OCI-LY7 (cell line): ENCODE data around the gene KRT83. TPM values are rescaled to one million over a fixed set of nuclear protein-coding genes. Genes with fewer than 3 reads are reported as not detected.

Source experiments
- BruUV-seq: library from RNA; stranded (reverse); fragments of 400-500 nt; replicated peaks from 2 replicates; lab custom pipeline; 2021; lab: Mats Ljungman, UMichigan
- CTCF ChIA-PET: fragments of 300-600 bp; sonication (Branson Sonifier 250); formaldehyde crosslinking; loops from one replicate; lab custom pipeline; 2022; ENCODE audit warnings: antibody characterized with exemption; ENCODE audit not compliant: unreplicated experiment; lab: Charles Lee
- POLR2A ChIA-PET: fragments of 300-600 bp; sonication (Branson Sonifier 250); formaldehyde crosslinking; loops from one replicate; lab custom pipeline; 2022; ENCODE audit warnings: antibody characterized with exemption; lab: Charles Lee
- DNase-seq: peaks from one replicate; pipeline ENCODE4 v3.0.0-alpha.2; 2015; ENCODE audit warnings: low spot score
- H2AFZ ChIP-seq: fragments of 200-600 bp; sonication (generic), shearing (Covaris generic); 2 replicates; pipeline ENCODE4 v1.6.1; 2014; ENCODE audit warnings: mild to moderate bottlenecking, antibody characterized with exemption, low read length, moderate library complexity
- H3K27ac ChIP-seq: fragments of 200-600 bp; sonication (generic); 2 replicates; pipeline ENCODE4 v1.5.1; 2014; ENCODE audit warnings: mixed run types, low read depth, mild to moderate bottlenecking, moderate library complexity, low read length, inconsistent platforms; ENCODE audit not compliant: poor library complexity, severe bottlenecking
- H3K36me3 ChIP-seq: fragments of 200-600 bp; sonication (generic); 2 replicates; pipeline ENCODE4 v1.6.1; 2014; ENCODE audit warnings: mild to moderate bottlenecking, antibody characterized with exemption, low read length, moderate library complexity, mixed read lengths; ENCODE audit not compliant: insufficient read depth
- H3K4me1 ChIP-seq: fragments of 200-600 bp; sonication (generic); 2 replicates; pipeline ENCODE4 v1.5.1; 2014; ENCODE audit warnings: mild to moderate bottlenecking, low read length; ENCODE audit not compliant: insufficient read depth, poor library complexity, severe bottlenecking
- H3K4me2 ChIP-seq: fragments of 200-600 bp; sonication (generic); 2 replicates; pipeline ENCODE4 v1.6.1; 2014; ENCODE audit warnings: mild to moderate bottlenecking, low read length
- H3K4me3 ChIP-seq: fragments of 200-600 bp; sonication (generic); 2 replicates; pipeline ENCODE4 v1.5.1; 2014; ENCODE audit warnings: mild to moderate bottlenecking, low read depth, low read length; ENCODE audit not compliant: poor library complexity, severe bottlenecking
- H3K79me2 ChIP-seq: fragments of 200-600 bp; sonication (generic); 2 replicates; pipeline ENCODE4 v1.6.1; 2016; ENCODE audit warnings: low read depth, mild to moderate bottlenecking, low read length, moderate library complexity, mixed read lengths; ENCODE audit not compliant: insufficient read depth
- H3K9me2 ChIP-seq: fragments of 200-600 bp; sonication (generic); 2 replicates; pipeline ENCODE4 v1.6.1; 2016; ENCODE audit warnings: mild to moderate bottlenecking, low read length, mixed read lengths; ENCODE audit not compliant: insufficient read depth
- H3K9me3 ChIP-seq: fragments of 200-600 bp; sonication (generic); 2 replicates; pipeline ENCODE4 v1.6.1; 2014; ENCODE audit warnings: mild to moderate bottlenecking, mixed run types, low read length, mixed read lengths
- H4K20me1 ChIP-seq: fragments of 200-600 bp; sonication (generic); 2 replicates; pipeline ENCODE4 v1.6.1; 2014; ENCODE audit warnings: mild to moderate bottlenecking, antibody characterized with exemption, low read length, moderate library complexity, mixed read lengths; ENCODE audit not compliant: insufficient read depth
- EZH2phosphoT487 ChIP-seq: fragments of 200-600 bp; sonication (generic); IDR thresholded peaks from 2 replicates; pipeline ENCODE4 v1.6.1; 2018; ENCODE audit warnings: low read depth, borderline replicate concordance, mild to moderate bottlenecking, mixed run types, antibody characterized with exemption, low read length, moderate library complexity, mixed read lengths
- intact Hi-C: fragments of 100-400 bp; cut with micrococcal nuclease; formaldehyde crosslinking; loops from one replicate; pipeline ENCODE4 v1.10.0; 2022; ENCODE audit not compliant: unreplicated experiment
- total RNA-seq, 2 experiments: library from RNA; depleted of rRNA in 1 of 2; stranded (reverse); fragments of >200 nt in 1 of 2; shearing (Covaris generic) in 1 of 2; gene quantifications; 2 replicates each; pipeline ENCODE4 v1.2.3, GENCODE V29; 2014 to 2022
- TF ChIP-seq, protein P1 (sequence below): fragments of 200-600 bp; sonication (generic); conservative IDR thresholded peaks from 2 replicates; pipeline ENCODE4 v1.5.1; 2014; ENCODE audit warnings: mild to moderate bottlenecking, antibody characterized with exemption, low read length, moderate library complexity, mixed read lengths

KRT83 gene
- total RNA-seq, 2 experiments from 2014 or later: not detected

DNA sequence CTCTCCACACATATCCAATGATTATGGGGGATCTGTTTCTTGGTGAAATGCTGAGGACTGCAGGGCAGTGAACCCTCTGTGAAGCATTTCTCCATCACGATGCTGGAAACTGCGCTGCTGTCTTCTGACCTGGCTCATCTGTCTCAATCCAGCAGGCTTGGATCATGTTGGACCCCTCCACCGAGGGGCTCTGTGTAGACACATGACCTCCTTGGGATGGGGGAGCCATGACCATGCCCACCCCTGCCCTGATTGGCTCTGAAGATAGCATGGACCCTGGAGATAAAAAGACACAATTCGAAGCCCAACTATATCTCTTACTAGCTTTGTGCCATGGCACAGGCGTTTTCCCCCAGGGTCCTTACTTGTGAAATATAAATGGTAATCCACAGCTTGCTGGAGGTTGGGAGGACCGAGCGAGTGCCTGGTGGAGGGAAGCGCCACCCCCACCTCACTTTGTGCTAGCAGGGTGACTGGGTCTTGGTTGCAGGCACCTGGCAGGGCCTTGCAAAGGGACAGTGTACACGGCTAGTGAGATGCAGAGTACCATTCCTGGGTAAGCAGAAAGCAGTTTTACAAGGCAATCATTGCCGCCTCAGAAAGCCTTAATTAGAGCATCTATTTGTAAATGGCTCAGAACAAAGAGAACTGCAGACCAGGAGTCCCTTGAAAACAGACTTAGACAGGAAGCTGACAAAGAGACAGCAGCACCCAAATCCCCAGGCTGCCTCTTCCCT, 2.4 kb upstream of the KRT83 start:
- no peaks in the 10 kb centered on the region for H3K9me3 ChIP-seq
- TF ChIP-seq EZH2phosphoT487: no peak
- TF ChIP-seq, protein P1, sequence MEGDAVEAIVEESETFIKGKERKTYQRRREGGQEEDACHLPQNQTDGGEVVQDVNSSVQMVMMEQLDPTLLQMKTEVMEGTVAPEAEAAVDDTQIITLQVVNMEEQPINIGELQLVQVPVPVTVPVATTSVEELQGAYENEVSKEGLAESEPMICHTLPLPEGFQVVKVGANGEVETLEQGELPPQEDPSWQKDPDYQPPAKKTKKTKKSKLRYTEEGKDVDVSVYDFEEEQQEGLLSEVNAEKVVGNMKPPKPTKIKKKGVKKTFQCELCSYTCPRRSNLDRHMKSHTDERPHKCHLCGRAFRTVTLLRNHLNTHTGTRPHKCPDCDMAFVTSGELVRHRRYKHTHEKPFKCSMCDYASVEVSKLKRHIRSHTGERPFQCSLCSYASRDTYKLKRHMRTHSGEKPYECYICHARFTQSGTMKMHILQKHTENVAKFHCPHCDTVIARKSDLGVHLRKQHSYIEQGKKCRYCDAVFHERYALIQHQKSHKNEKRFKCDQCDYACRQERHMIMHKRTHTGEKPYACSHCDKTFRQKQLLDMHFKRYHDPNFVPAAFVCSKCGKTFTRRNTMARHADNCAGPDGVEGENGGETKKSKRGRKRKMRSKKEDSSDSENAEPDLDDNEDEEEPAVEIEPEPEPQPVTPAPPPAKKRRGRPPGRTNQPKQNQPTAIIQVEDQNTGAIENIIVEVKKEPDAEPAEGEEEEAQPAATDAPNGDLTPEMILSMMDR: no peak
- peaks cover 2% of the 10 kb centered on the region for H3K4me1 ChIP-seq
- no peaks in the 10 kb centered on the region for H3K36me3 ChIP-seq
- DNase-seq: no peak
- ChIA-PET CTCF (interaction anchor here (1.1 kb wide), 1 partner anchor 12 kb away, joined by 4 read pairs; no protein-coding TSS in a partner anchor), POLR2A (no interaction called here)
- no peak overlapping the region for H3K4me3 ChIP-seq
- H2AFZ ChIP-seq: no peak overlapping the region
- no peaks in the 10 kb centered on the region for H3K79me2 ChIP-seq
- H4K20me1 ChIP-seq: no peaks in the 10 kb centered on the region
- intact Hi-C loops: no loop called here
- H3K4me2 ChIP-seq: no peak overlapping the region
- BruUV-seq: no TSS peak
- no peaks in the 10 kb centered on the region for H3K9me2 ChIP-seq
- no peak overlapping the region for H3K27ac ChIP-seq

DNA sequence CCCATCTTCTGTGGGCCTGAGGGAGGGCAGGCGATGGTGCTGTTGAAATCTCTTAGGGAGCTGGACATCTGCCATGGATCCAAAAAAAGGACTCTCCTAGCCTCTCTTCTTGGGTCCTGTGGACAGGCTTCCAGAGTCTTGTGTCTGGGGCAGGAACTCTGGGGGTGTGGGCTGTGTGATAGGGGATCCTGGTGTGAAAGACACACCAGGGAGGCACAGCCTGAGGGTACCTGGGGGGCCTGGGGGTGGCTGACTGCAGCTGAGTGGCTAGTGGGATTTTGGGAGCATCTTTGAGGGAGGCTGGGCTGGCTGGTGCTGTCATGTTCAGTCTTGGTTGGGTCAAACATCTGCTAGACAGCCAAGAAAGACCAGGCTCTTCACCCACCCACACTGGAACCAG, 1.8 kb upstream of the KRT83 start:
- no peaks in the 10 kb centered on the region for H3K9me3 ChIP-seq
- no peak overlapping the region for H3K4me3 ChIP-seq
- ChIA-PET CTCF (interaction anchor here (1.1 kb wide), 1 partner anchor 12 kb away, joined by 4 read pairs; no protein-coding TSS in a partner anchor), POLR2A (no interaction called here)
- no peaks in the 10 kb centered on the region for H4K20me1 ChIP-seq
- no peaks in the 10 kb centered on the region for H3K36me3 ChIP-seq
- no peak overlapping the region for H3K4me2 ChIP-seq
- H3K27ac ChIP-seq: no peak overlapping the region
- peaks cover 2% of the 10 kb centered on the region for H3K4me1 ChIP-seq
- TF ChIP-seq, protein P1: no peak
- TF ChIP-seq EZH2phosphoT487: no peak
- no peak for DNase-seq
- intact Hi-C loops: no loop called here
- no peaks in the 10 kb centered on the region for H3K79me2 ChIP-seq
- H3K9me2 ChIP-seq: no peaks in the 10 kb centered on the region
- no TSS peak for BruUV-seq
- no peak overlapping the region for H2AFZ ChIP-seq

DNA sequence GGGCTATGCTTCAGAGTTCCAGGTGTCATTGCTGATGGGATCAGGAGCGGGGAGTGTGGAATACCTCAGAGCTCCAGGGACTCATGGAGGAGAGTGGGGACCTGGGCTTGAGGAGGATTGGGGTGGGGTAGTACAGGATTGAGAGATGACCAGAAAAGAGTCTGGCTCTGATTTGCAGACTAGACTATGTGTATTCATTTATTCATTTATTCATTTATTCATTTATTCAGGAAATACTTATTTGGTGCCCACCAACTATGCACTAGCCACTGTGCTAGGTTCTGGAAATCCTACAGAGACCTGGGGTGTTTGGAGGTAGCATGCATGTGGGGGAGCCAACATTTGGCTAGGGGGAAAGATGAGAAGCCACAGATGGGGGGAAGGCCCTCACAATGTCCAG, 871 bp upstream of the KRT83 start:
- CTCF ChIA-PET: interaction anchor here (0.6 kb wide), 1 partner anchor 179 kb away, joined by 3 read pairs; no protein-coding TSS in a partner anchor
- DNase-seq: no peak
- Histone ChIP-seq H3K4me2 (no peak overlapping the region), H4K20me1 (no peaks in the 10 kb centered on the region), H3K27ac (no peak overlapping the region), H3K4me3 (no peak overlapping the region), H3K4me1 (no peaks in the 10 kb centered on the region), H3K36me3 (no peaks in the 10 kb centered on the region), H3K9me3 (no peaks in the 10 kb centered on the region), H2AFZ (no peak overlapping the region), H3K9me2 (no peaks in the 10 kb centered on the region), H3K79me2 (no peaks in the 10 kb centered on the region)
- intact Hi-C loops: no loop called here
- TF ChIP-seq, protein P1: no peak
- TF ChIP-seq EZH2phosphoT487: no peak
- POLR2A ChIA-PET: no interaction called here
- BruUV-seq: no TSS peak
